Activated CD8-positive, alpha-beta T cell treated with anti-CD3 and anti-CD28 coated beads for 36 hours (primary cell): Measurements from ENCODE around the gene CD276. TPM values are rescaled to one million over a fixed set of nuclear protein-coding genes. Genes with fewer than 3 reads are reported as not detected.

Source experiments
- ATAC-seq: fragments of 200-7000 bp; cut with Tn5 transposase; one replicate; pipeline ENCODE4 v1.10.0; 2021; ENCODE audit warnings: mild to moderate bottlenecking, moderate library complexity
- CTCF ChIA-PET: fragments of 350-600 bp; sonication (Branson Sonifier 250); formaldehyde crosslinking; loops from one replicate; lab custom pipeline; 2021; ENCODE audit warnings: antibody characterized with exemption; lab: Charles Lee
- POLR2A ChIA-PET: fragments of 350-600 bp; sonication (Branson Sonifier 250); formaldehyde crosslinking; loops from one replicate; lab custom pipeline; 2021; ENCODE audit warnings: antibody characterized with exemption; lab: Charles Lee
- DNase-seq: peaks from one replicate; pipeline ENCODE4 v3.0.0-alpha.2; 2020
- H3K27ac Mint-ChIP-seq: one replicate; pipeline ENCODE4 v1.8.0; 2021; ENCODE audit warnings: mild to moderate bottlenecking, mixed read lengths
- H3K27me3 Mint-ChIP-seq: one replicate; pipeline ENCODE4 v1.8.0; 2021; ENCODE audit warnings: mixed read lengths
- H3K36me3 Mint-ChIP-seq: one replicate; pipeline ENCODE4 v1.8.0; 2021; ENCODE audit warnings: low read depth, mixed read lengths
- H3K4me1 Mint-ChIP-seq: one replicate; pipeline ENCODE4 v1.8.0; 2021; ENCODE audit warnings: low read depth, mixed read lengths
- H3K4me3 Mint-ChIP-seq: one replicate; pipeline ENCODE4 v1.8.0; 2021; ENCODE audit warnings: mild to moderate bottlenecking, moderate library complexity, mixed read lengths
- H3K9me3 Mint-ChIP-seq: one replicate; pipeline ENCODE4 v1.8.0; 2021; ENCODE audit warnings: mixed read lengths
- CTCF ChIP-seq: fragments of 200-600 bp; IDR thresholded peaks from one replicate; pipeline ENCODE4 v1.8.0; 2022; ENCODE audit warnings: antibody characterized with exemption, mild to moderate bottlenecking
- intact Hi-C: fragments of 100-400 bp; cut with micrococcal nuclease; formaldehyde crosslinking; loops from one replicate; pipeline ENCODE4 v1.10.0; 2022
- total RNA-seq, 2 experiments: library from RNA; stranded (reverse); gene quantifications; one replicate each; pipeline ENCODE4 v1.2.3, GENCODE V29; 2021

CD276 gene
- total RNA-seq, 2 experiments from 2014 or later = 0.31 to 0.45 TPM

GRCh38 chr15:73650416-73651126 is 33.6 kb upstream of the CD276 start:
- ChIA-PET POLR2A (interaction anchor here (1.1 kb wide), 1 partner anchor 35 kb away, joined by 3 read pairs; no protein-coding TSS in a partner anchor), CTCF (interaction anchor here (0.9 to 4.6 kb wide), 5 partner anchors 14 to 50 kb away, joined by 3 to 36 read pairs (median 4); no protein-coding TSS in a partner anchor)
- no peaks in the 10 kb centered on the region for H3K36me3 Mint-ChIP-seq
- no peak for TF ChIP-seq CTCF
- H3K27me3 Mint-ChIP-seq = peaks cover 19% of the 10 kb centered on the region
- no peak overlapping the region for H3K4me3 Mint-ChIP-seq
- DNase-seq (peak; percentile 35), ATAC-seq (peak; percentile 86)
- H3K27ac Mint-ChIP-seq = peak overlapping the region; percentile 75
- H3K9me3 Mint-ChIP-seq = peaks cover 6% of the 10 kb centered on the region
- intact Hi-C loops = no loop called here
- peaks cover 19% of the 10 kb centered on the region for H3K4me1 Mint-ChIP-seq

GRCh38 chr15:73654659-73655058 is 29.5 kb upstream of the CD276 start:
- ChIA-PET CTCF (no interaction called here), POLR2A (no interaction called here)
- no peak for DNase-seq
- H3K27me3 Mint-ChIP-seq = peaks cover 25% of the 10 kb centered on the region
- peaks cover 6% of the 10 kb centered on the region for H3K9me3 Mint-ChIP-seq
- no peak for TF ChIP-seq CTCF
- H3K27ac Mint-ChIP-seq = no peak overlapping the region
- intact Hi-C loops = no loop called here
- no peaks in the 10 kb centered on the region for H3K36me3 Mint-ChIP-seq
- no peak overlapping the region for H3K4me3 Mint-ChIP-seq
- peaks cover 19% of the 10 kb centered on the region for H3K4me1 Mint-ChIP-seq
- no peak for ATAC-seq

GRCh38 chr15:73655724-73656123 is 28.5 kb upstream of the CD276 start:
- Mint-ChIP-seq H3K27me3 (peaks cover 27% of the 10 kb centered on the region), H3K36me3 (no peaks in the 10 kb centered on the region), H3K9me3 (peaks cover 6% of the 10 kb centered on the region), H3K4me1 (peaks cover 13% of the 10 kb centered on the region), H3K27ac (no peak overlapping the region), H3K4me3 (no peak overlapping the region)
- ChIA-PET CTCF (no interaction called here), POLR2A (no interaction called here)
- no peak for DNase-seq
- TF ChIP-seq CTCF = no peak
- no peak for ATAC-seq
- intact Hi-C loops = no loop called here

- Mint-ChIP-seq H3K9me3 (peaks cover 2% of the 10 kb centered on the region), H3K4me1 (peaks cover 3% of the 10 kb centered on the region), H3K27ac (no peak overlapping the region), H3K27me3 (peaks cover 26% of the 10 kb centered on the region), H3K36me3 (no peaks in the 10 kb centered on the region), H3K4me3 (no peak overlapping the region)
- ATAC-seq (no peak), DNase-seq (no peak)
- intact Hi-C loops = no loop called here
- TF ChIP-seq CTCF = no peak
- CTCF ChIA-PET = interaction anchor here (1.6 to 2.2 kb wide), 2 partner anchors 22 to 41 kb away, joined by 4 to 5 read pairs; no protein-coding TSS in a partner anchor
- POLR2A ChIA-PET = no interaction called here
Measured at GRCh38 chr15:73658645-73659044, 25.5 kb upstream of the CD276 start.

- ATAC-seq = no peak
- H3K4me1 Mint-ChIP-seq = peaks cover 3% of the 10 kb centered on the region
- no peak overlapping the region for H3K4me3 Mint-ChIP-seq
- no peak for DNase-seq
- H3K36me3 Mint-ChIP-seq = no peaks in the 10 kb centered on the region
- no peak for TF ChIP-seq CTCF
- H3K27me3 Mint-ChIP-seq = peaks cover 24% of the 10 kb centered on the region
- H3K27ac Mint-ChIP-seq = no peak overlapping the region
- H3K9me3 Mint-ChIP-seq = peaks cover 2% of the 10 kb centered on the region
- ChIA-PET POLR2A (no interaction called here), CTCF (interaction anchor here (1.2 to 2.1 kb wide), 3 partner anchors 16 to 44 kb away, joined by 4 to 6 read pairs (median 5); no protein-coding TSS in a partner anchor)
- intact Hi-C loops = no loop called here
Measured at GRCh38 chr15:73660455-73660854, 23.7 kb upstream of the CD276 start.
